GM23248 (cell line): ENCODE measurements around the gene SH3BP2.

ENCODE experiments used
- EZH2 ChIP-seq: fragments of 200-600 bp; sonication (generic); IDR thresholded peaks from 2 replicates; pipeline ENCODE4 v1.6.1; 2018; ENCODE audit warnings: antibody characterized with exemption, mild to moderate bottlenecking; ENCODE audit not compliant: insufficient read depth, poor library complexity, severe bottlenecking
- EZH2phosphoT487 ChIP-seq: fragments of 200-600 bp; sonication (generic); IDR thresholded peaks from 2 replicates; pipeline ENCODE4 v1.6.1; 2018; ENCODE audit warnings: antibody characterized with exemption, moderate library complexity, mild to moderate bottlenecking, low read depth; ENCODE audit not compliant: insufficient read depth

DNA sequence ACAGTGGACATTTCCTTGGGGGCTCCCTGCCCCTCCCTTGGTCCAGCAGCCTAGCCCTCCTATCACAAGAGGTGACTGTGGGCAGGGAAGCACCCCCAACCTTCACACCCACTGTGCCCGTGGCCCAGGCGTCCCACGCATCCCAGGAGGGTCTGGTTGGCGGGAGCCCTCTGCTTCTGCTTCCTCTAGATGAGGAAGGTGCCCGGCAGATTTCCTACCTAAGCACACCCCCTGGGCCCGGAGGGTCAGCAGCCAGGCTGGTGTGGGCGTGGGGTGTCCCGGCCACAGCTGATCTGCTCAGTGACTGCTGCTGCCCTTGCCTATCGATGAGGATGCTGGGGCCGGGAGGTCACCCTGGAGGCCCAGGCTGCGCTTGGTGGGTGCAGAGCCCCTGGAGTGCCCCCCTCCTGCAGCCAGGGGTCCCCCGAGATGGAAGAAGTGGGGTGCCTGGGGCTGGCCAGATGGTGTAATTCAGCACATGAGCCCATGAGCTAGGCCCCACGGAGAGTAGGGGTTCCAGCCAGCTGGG is 12.2 kb downstream of the SH3BP2 start:
- TF ChIP-seq EZH2, result no peak
- TF ChIP-seq EZH2phosphoT487, result no peak
